Keratinocyte (primary cell): ENCODE measurements around the gene ADAM12.

Source experiments
- CTCF ChIP-seq, 3 experiments: IDR thresholded peaks in 1 of 3; conservative IDR thresholded peaks in 1 of 3; optimal IDR thresholded peaks in 1 of 3; 2 replicates in 2 of 3; 3 replicates in 1 of 3; pipeline versions ENCODE3 to v1.5.1; 2011; ENCODE audit warnings: low read length in 3 of 3, mild to moderate bottlenecking in 3 of 3, moderate library complexity in 2 of 3, control low read depth in 1 of 3, inconsistent platforms in 1 of 3; ENCODE audit not compliant: insufficient read depth in 2 of 3; ENCODE audit errors: extremely low read depth in 1 of 3
- EZH2 ChIP-seq: IDR thresholded peaks from one replicate; pipeline ENCODE4 v1.6.1; 2012; ENCODE audit warnings: inconsistent platforms, mild to moderate bottlenecking, low read length, moderate library complexity

GRCh38 chr10:126272526-126272925 lies 115.8 kb downstream of the ADAM12 start:
- TF ChIP-seq CTCF (optimal IDR thresholded peaks at IDR 0.05 in 1 of 3, IDR thresholded peaks at IDR 0.05 in 1 of 3, conservative IDR thresholded peaks at IDR 0.05 in 1 of 3; ENCODE audit: extremely low read depth in 1 of 3, insufficient read depth in 2 of 3, low read length in 3 of 3) = no peak
- TF ChIP-seq EZH2 = no peak
